ENCODE data around the gene ATN1.

GRCh38 chr12:6917491-6918231 lies 10.1 kb upstream of the ATN1 start:
- TF ChIP-seq CTCF (IDR thresholded peaks at IDR 0.05; ENCODE audit: low read depth, low read length, poor library complexity, severe bottlenecking) (no peak), EZH2phosphoT487 (IDR thresholded peaks at IDR 0.05; ENCODE audit: borderline replicate concordance, low read length) (no peak)

Measured in DOHH2 (cell line).